ENCODE measurements around the gene SCCPDH.

Gene SCCPDH

DNA sequence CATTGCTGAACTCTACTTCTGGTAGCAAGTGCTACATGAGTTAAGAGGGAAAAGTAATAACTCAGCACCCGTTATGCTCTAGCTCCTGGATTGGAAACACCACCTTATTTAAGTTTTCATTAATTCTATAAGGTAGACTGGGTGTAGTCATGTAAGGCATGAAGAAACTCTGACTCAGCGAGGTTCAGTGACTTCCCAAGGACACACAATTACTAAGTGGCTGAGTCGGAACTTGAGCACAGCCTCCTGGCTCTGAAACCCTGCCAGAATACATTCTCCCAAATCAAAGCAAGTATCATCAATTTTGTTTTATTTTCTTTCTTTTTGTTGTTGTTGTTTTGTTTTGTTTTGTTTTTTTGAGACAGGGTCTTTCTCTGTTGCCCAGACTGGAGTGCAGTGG, 29.1 kb upstream of the SCCPDH start:
- TF ChIP-seq, protein P1, sequence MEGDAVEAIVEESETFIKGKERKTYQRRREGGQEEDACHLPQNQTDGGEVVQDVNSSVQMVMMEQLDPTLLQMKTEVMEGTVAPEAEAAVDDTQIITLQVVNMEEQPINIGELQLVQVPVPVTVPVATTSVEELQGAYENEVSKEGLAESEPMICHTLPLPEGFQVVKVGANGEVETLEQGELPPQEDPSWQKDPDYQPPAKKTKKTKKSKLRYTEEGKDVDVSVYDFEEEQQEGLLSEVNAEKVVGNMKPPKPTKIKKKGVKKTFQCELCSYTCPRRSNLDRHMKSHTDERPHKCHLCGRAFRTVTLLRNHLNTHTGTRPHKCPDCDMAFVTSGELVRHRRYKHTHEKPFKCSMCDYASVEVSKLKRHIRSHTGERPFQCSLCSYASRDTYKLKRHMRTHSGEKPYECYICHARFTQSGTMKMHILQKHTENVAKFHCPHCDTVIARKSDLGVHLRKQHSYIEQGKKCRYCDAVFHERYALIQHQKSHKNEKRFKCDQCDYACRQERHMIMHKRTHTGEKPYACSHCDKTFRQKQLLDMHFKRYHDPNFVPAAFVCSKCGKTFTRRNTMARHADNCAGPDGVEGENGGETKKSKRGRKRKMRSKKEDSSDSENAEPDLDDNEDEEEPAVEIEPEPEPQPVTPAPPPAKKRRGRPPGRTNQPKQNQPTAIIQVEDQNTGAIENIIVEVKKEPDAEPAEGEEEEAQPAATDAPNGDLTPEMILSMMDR (conservative IDR thresholded peaks at IDR 0.05): no peak
- TF ChIP-seq ZFX (IDR thresholded peaks at IDR 0.05): no peak
- no peak overlapping the region for H3K27ac ChIP-seq

DNA sequence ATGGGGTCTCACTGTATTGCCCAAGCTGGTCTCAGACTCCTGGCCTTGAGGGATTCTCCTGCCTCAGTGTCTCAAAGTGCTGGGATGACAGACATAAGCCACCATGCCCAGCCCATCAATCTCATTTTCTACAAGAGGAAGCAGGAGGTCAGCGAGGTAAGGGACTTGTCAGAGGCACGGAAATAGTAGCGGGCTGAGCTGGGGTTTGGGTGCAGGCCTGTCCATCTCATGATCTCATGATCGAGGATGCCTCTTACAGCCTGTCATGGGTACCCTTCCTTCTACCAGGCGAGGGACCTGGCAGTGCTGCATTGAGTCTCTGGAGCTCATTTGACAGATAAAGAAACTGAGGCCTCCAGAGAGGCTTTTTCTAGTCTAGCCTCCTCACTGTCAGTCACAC, 28.5 kb upstream of the SCCPDH start:
- H3K27ac ChIP-seq: no peak overlapping the region
- no peak for TF ChIP-seq ZFX (IDR thresholded peaks at IDR 0.05)
- TF ChIP-seq, protein P1 (conservative IDR thresholded peaks at IDR 0.05): no peak

DNA sequence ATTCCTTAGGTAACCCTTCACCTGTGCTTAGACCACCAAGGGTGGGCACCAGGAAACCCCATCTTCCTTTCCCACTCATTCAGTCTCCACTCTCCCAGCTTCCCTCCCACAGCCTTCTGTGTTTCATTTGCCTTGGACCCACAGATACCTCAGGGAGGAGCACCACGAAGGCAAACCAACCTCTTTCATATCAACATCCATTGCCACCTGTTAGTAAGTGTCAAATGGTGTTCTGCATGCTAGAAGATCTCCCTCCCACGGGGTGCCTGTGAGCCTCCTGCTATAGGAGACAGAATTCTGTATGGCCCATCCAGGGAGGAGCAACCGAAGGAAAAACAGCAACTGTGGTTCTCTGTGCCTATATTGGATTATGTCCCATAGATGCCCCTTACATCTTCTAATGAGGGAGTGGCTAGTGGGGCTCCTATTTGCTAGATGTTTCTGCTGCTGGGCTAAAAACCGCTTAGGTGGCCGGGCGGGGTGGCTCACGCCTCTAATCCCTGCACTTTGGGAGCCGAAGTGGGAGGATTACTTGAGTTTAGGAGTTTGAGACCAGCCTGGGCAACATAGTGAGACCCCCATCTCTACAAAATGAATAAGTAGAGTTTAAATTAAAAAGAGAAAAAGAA, 25.6 kb upstream of the SCCPDH start:
- TF ChIP-seq ZFX (IDR thresholded peaks at IDR 0.05): no peak
- TF ChIP-seq, protein P1 (conservative IDR thresholded peaks at IDR 0.05): no peak
- peak overlapping the region; percentile 40 for H3K27ac ChIP-seq

DNA sequence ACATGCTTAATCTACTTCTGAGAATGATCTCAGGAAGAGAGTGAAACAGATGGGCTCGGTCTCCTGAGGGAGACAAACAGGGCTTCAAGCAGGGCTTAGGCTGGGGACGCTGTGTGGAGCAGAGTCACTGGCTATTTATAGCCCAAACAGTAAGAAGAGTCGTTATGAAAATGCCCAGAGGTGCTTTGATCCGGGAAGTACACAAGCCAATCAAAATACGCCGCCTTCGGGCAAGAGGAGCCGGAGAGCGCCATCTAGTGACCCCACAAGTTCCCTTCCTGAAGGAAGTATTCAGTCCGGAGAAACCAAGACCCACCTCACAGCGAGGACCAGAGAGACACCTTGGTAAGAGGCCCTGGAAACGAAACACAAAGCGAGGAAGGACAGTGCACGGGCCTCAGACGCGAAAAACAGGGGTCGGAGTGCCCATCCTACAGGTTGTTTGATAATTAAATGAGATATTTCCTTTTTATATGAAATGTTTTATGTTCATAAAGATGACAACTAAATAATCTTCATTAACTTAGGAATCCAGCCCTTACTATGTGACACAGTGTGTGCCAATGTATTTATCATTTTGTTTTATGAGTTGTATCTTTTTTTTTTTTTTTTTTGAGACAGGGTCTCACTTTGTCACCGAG, 25.0 kb upstream of the SCCPDH start:
- H3K27ac ChIP-seq: peak overlapping the region; percentile 40
- TF ChIP-seq ZFX (IDR thresholded peaks at IDR 0.05): no peak
- TF ChIP-seq, protein P1 (conservative IDR thresholded peaks at IDR 0.05): peak; percentile 96

DNA sequence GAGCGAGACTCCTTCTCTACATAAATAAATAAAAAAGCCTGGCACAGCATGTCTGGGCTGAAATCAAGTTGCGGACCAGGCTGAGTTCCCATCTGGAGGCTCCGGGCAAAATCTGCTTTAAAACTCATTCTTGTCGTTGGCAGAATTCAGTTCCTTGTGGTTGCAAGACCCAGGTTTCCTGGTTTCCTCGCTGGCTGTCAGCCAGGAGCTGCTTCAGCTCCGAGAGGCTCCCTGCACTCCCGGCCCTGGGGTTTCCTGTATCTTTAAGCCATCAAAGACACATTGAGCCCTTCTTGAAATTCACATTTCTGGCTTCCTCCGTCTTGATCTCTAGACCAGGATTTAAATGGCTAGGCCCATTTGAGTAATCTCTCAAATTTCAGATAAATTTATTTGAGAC, 20.6 kb upstream of the SCCPDH start:
- TF ChIP-seq ZFX (IDR thresholded peaks at IDR 0.05): no peak
- TF ChIP-seq, protein P1 (conservative IDR thresholded peaks at IDR 0.05): no peak
- no peak overlapping the region for H3K27ac ChIP-seq

DNA sequence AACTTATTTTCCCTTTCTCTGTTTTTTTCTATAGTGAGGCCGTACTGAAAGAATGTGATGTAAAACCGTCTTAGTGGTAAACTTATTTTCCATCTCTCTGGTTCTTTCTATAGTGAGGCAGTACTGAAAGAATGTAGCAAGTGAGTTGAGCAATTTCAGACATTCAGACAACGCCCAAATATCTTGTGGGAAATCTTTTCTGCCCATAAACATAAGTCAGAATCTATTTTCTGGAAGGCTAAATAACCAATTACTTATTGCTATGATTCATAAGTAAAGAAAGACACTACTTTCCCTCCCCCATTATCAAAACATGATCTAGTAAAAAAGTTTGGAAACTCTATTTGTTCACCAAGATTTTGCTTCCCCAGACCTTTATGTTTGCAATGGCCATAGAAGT, 18.8 kb upstream of the SCCPDH start:
- TF ChIP-seq, protein P1 (conservative IDR thresholded peaks at IDR 0.05): no peak
- TF ChIP-seq ZFX (IDR thresholded peaks at IDR 0.05): no peak
- no peak overlapping the region for H3K27ac ChIP-seq

DNA sequence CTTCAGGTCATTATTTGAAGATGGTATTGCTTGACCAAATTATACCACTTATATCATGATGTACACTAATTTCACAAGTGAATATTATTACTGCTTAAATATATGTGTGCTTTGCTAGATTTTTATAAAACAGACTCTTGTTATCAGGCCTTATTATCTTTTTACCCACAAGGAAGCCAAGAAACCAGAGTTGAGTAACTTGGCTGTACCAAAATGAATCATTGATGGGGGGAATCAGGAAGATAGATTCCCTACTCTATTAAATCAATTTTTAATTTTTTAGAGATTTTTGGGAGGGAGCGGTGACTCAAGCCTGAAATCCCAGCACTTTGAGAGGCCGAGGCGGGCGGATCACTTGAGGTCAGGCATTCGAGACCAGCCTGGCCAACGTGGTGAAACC, 16.0 kb upstream of the SCCPDH start:
- TF ChIP-seq ZFX (IDR thresholded peaks at IDR 0.05): no peak
- TF ChIP-seq, protein P1 (conservative IDR thresholded peaks at IDR 0.05): no peak

More for the DNA sequence above, 16.0 kb upstream of the SCCPDH start:
- no peak overlapping the region for H3K27ac ChIP-seq
